Endodermal cell (in vitro differentiated cells): ENCODE data around the gene RPS24. TPM values are rescaled to one million over a fixed set of nuclear protein-coding genes. Genes with fewer than 3 reads are reported as not detected.
"Not testable (repeated sequence)": the region's sequence is repeated elsewhere in the genome, so short reads cannot be mapped to it uniquely, and the experiment has no call there.

Source experiments
- DNase-seq: peaks from one replicate; pipeline ENCODE4 v3.0.0-alpha.2; 2017
- H3K27ac ChIP-seq: 2 replicates; pipeline ENCODE4 v1.5.1; 2013; ENCODE audit warnings: mild to moderate bottlenecking, low read depth, low read length, moderate library complexity
- H3K27me3 ChIP-seq: 2 replicates; pipeline ENCODE4 v1.6.1; 2013; ENCODE audit warnings: mild to moderate bottlenecking, low read length, moderate library complexity; ENCODE audit not compliant: insufficient read depth, control insufficient read depth, poor library complexity, severe bottlenecking
- H3K36me3 ChIP-seq: 2 replicates; pipeline ENCODE4 v1.7.0; 2013; ENCODE audit warnings: mild to moderate bottlenecking, low read length, moderate library complexity; ENCODE audit not compliant: control insufficient read depth, insufficient read depth
- H3K4me1 ChIP-seq: one replicate; pipeline ENCODE4 v1.7.0; 2013; ENCODE audit warnings: low read length; ENCODE audit not compliant: control insufficient read depth, insufficient read depth
- H3K4me3 ChIP-seq: 2 replicates; pipeline ENCODE4 v1.5.1; 2013; ENCODE audit warnings: mild to moderate bottlenecking, low read length, moderate library complexity
- H3K9ac ChIP-seq: 2 replicates; pipeline ENCODE4 v1.6.1; 2013; ENCODE audit warnings: mild to moderate bottlenecking, low read length, moderate library complexity; ENCODE audit not compliant: poor library complexity, severe bottlenecking; ENCODE audit errors: extremely low read depth
- H3K9me3 ChIP-seq: 2 replicates; pipeline ENCODE4 v1.6.1; 2013; ENCODE audit warnings: mild to moderate bottlenecking, low read length, moderate library complexity; ENCODE audit not compliant: control insufficient read depth
- H3K27ac Mint-ChIP-seq: 2 replicates; pipeline ENCODE4 v1.8.0; 2020; ENCODE audit warnings: mixed read lengths
- H3K27me3 Mint-ChIP-seq: 2 replicates; pipeline ENCODE4 v1.8.0; 2021; ENCODE audit warnings: mild to moderate bottlenecking, mixed read lengths; ENCODE audit not compliant: insufficient read depth
- H3K36me3 Mint-ChIP-seq: 2 replicates; pipeline ENCODE4 v1.8.0; 2020; ENCODE audit warnings: low read depth, mixed read lengths
- H3K4me1 Mint-ChIP-seq: 2 replicates; pipeline ENCODE4 v1.8.0; 2020; ENCODE audit warnings: mixed read lengths
- H3K4me3 Mint-ChIP-seq: 2 replicates; pipeline ENCODE4 v1.8.0; 2020; ENCODE audit warnings: mild to moderate bottlenecking, moderate library complexity, mixed read lengths
- H3K9me3 Mint-ChIP-seq: 2 replicates; pipeline ENCODE4 v1.8.0; 2020; ENCODE audit warnings: mild to moderate bottlenecking, mixed read lengths
- WGBS, 2 experiments: methylation state at CpG; one replicate each; pipeline versions ENCODE4 v1.1.5 to v1.1.7; 2013; ENCODE audit warnings: missing lambda C conversion rate in 2 of 2, mixed read lengths in 1 of 2; ENCODE audit not compliant: insufficient coverage in 1 of 2, insufficient read length in 1 of 2; 5-methylcytosine and 5-hydroxymethylcytosine counted together
- total RNA-seq, 2 donors: library from RNA; stranded (reverse); fragmentation: NEBNext Ultra II Directional in 1 of 2; extraction: Animal tissue kit (Norgen Biotek cat#: 25700) in 1 of 2; gene quantifications; 2 replicates in 1 of 2; 3 replicates in 1 of 2; pipeline ENCODE4 v1.2.1, GENCODE V29; 2021
- TF ChIP-seq, protein P1 (sequence below): fragments of 200-600 bp; sonication (generic); conservative IDR thresholded peaks from 2 replicates; pipeline ENCODE4 v1.5.0; 2021; ENCODE audit warnings: antibody characterized with exemption, mild to moderate bottlenecking

The RPS24 gene
- total RNA-seq, 2 donors from 2014 or later, result 1,695 to 1,720 TPM

DNA sequence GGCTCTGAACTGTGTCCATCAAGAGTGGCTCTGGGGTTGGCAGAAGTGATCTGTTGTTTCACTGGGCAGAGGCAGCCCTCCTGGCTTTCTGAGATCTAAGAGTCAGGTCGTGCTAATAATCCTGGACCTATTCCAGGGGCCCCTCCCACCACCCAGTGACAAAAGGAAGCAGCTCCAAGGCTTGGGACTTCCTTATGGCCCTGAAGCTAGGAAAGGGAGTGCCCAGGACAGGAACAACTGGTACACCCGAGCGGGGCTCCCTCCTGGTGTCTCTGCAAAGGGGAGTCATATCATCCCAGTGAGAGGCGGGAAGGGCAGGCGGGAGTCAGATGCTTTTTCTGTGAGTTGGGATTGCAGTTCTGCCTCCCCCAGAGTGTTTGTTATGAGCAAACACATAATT is 32.3 kb downstream of the RPS24 start:
- H3K27ac ChIP-seq, result no peak overlapping the region
- H3K27me3 ChIP-seq, result no peaks in the 10 kb centered on the region
- Mint-ChIP-seq H3K27ac (no peak overlapping the region), H3K27me3 (no peaks in the 10 kb centered on the region), H3K4me3 (no peak overlapping the region), H3K4me1 (no peaks in the 10 kb centered on the region), H3K9me3 (no peaks in the 10 kb centered on the region), H3K36me3 (no peaks in the 10 kb centered on the region)
- no peaks in the 10 kb centered on the region for H3K4me1 ChIP-seq
- no peaks in the 10 kb centered on the region for H3K36me3 ChIP-seq
- TF ChIP-seq, protein P1, sequence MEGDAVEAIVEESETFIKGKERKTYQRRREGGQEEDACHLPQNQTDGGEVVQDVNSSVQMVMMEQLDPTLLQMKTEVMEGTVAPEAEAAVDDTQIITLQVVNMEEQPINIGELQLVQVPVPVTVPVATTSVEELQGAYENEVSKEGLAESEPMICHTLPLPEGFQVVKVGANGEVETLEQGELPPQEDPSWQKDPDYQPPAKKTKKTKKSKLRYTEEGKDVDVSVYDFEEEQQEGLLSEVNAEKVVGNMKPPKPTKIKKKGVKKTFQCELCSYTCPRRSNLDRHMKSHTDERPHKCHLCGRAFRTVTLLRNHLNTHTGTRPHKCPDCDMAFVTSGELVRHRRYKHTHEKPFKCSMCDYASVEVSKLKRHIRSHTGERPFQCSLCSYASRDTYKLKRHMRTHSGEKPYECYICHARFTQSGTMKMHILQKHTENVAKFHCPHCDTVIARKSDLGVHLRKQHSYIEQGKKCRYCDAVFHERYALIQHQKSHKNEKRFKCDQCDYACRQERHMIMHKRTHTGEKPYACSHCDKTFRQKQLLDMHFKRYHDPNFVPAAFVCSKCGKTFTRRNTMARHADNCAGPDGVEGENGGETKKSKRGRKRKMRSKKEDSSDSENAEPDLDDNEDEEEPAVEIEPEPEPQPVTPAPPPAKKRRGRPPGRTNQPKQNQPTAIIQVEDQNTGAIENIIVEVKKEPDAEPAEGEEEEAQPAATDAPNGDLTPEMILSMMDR, result no peak
- no peak overlapping the region for H3K9ac ChIP-seq
- DNase-seq, result no peak
- no peak overlapping the region for H3K4me3 ChIP-seq
- WGBS, 2 experiments, result 77% methylated on average over 5 of the region's 5 CpGs; no CpG with 5 or more reads in 1 of the 2 experiments
- H3K9me3 ChIP-seq, result no peaks in the 10 kb centered on the region

DNA sequence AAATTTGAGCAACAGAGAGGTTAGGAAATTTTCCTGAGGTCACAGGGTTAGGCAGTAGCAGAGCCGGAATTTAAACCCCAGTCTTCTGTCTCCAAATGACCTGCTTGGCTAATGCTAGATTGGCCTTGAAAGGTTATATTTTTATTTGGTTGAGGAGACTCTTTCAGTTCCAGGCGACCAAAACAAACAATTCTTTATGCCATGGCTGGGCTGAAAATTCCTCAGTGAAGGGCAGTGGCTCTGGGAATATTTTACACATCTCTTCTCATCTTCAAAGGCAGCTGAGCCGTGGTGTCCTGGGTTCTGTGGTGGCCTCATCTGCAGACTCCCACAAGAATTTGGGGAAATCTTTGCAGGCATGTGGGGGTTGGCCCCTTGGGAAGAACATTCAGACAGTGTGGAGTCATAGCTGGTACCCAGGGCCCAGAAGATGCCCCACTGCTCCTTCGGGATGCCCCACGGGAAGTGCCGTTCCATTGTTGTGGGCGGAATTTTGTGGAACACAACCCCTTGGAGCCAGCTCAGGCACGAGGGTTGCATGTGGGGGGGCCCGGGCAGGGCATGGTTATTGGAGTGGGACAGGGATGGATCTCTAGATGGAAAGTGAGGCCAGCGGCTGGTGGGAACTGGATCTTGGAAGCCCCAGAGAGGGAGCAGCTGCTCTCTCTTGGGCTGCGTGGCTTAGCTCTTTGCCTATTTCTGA is 33.2 kb downstream of the RPS24 start:
- no peak overlapping the region for H3K9ac ChIP-seq
- no peaks in the 10 kb centered on the region for H3K27me3 ChIP-seq
- no peaks in the 10 kb centered on the region for H3K4me1 ChIP-seq
- Mint-ChIP-seq H3K4me3 (no peak overlapping the region), H3K36me3 (no peaks in the 10 kb centered on the region), H3K27ac (no peak overlapping the region), H3K4me1 (no peaks in the 10 kb centered on the region), H3K27me3 (no peaks in the 10 kb centered on the region), H3K9me3 (no peaks in the 10 kb centered on the region)
- H3K9me3 ChIP-seq, result no peaks in the 10 kb centered on the region
- TF ChIP-seq, protein P1, result no peak
- H3K27ac ChIP-seq, result no peak overlapping the region
- H3K4me3 ChIP-seq, result no peak overlapping the region
- 92% methylated on average over 6 to 11 of the region's 11 CpGs for WGBS, 2 experiments
- H3K36me3 ChIP-seq, result no peaks in the 10 kb centered on the region
- no peak for DNase-seq

DNA sequence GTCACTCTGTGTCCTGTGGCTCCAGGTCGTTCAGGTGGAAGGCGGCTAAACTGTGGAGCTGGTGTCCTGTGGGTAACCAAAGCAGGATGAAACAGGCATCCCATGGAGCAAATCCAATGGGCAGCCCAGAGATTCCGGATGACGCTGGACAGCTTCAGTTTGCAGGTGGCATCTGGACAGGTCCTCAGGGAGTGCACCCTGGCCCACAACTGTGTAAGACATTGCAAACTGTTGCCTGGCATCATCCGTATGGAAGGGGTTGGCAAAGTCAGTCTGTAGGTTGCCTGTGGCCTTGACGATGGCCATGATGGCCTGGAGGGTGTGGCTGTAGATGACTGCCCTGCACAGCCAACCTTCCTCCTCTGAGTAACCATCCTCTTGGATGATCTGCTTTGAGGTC is 35.5 kb downstream of the RPS24 start:
- Mint-ChIP-seq H3K36me3 (peaks cover under 1% of the 10 kb centered on the region), H3K4me1 (no peaks in the 10 kb centered on the region), H3K4me3 (no peak overlapping the region), H3K27me3 (no peaks in the 10 kb centered on the region), H3K9me3 (peaks cover 10% of the 10 kb centered on the region), H3K27ac (no peak overlapping the region)
- Histone ChIP-seq H3K36me3 (no peaks in the 10 kb centered on the region), H3K4me3 (no peak overlapping the region), H3K9ac (no peak overlapping the region), H3K27me3 (no peaks in the 10 kb centered on the region), H3K4me1 (no peaks in the 10 kb centered on the region), H3K9me3 (peaks cover under 1% of the 10 kb centered on the region), H3K27ac (no peak overlapping the region)
- TF ChIP-seq, protein P1, result no peak
- 84 to 92% methylated on average over 5 to 6 of the region's 6 CpGs for WGBS, 2 experiments
- DNase-seq, result no peak

DNA sequence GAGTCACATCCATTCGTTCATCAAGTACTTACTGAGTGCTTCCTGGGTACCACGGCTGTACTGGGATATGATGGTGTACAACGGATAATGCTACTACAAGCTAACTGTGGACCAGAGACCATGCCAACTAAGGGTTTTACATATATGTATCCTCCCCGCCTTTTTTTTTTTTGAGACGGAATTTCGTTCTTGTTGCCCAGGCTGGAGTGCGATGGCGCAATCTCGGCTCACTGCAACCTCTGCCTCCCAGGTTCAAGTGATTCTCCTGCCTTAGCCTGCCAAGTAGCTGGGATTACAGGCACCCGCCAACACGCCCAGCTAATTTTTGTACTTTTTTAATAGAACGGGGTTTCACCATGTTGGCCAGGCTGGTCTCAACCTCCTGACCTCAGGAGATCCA is 36.4 kb downstream of the RPS24 start:
- WGBS, 2 experiments, result 90 to 93% methylated on average over 10 to 12 of the region's 12 CpGs
- not testable (repeated sequence) for H3K27ac ChIP-seq, H3K27ac Mint-ChIP-seq, H3K27me3 ChIP-seq, H3K36me3 ChIP-seq, DNase-seq, H3K4me1 ChIP-seq, H3K4me1 Mint-ChIP-seq, H3K27me3 Mint-ChIP-seq, H3K36me3 Mint-ChIP-seq, H3K4me3 ChIP-seq, H3K9me3 ChIP-seq, H3K9ac ChIP-seq, H3K4me3 Mint-ChIP-seq
- peaks cover 18% of the 10 kb centered on the region for H3K9me3 Mint-ChIP-seq
